ENCODE results near the gene SETD6.
"Not testable (repeated sequence)": the region's sequence is repeated elsewhere in the genome, so short reads cannot be mapped to it uniquely, and the experiment has no call there.

Gene SETD6

DNA sequence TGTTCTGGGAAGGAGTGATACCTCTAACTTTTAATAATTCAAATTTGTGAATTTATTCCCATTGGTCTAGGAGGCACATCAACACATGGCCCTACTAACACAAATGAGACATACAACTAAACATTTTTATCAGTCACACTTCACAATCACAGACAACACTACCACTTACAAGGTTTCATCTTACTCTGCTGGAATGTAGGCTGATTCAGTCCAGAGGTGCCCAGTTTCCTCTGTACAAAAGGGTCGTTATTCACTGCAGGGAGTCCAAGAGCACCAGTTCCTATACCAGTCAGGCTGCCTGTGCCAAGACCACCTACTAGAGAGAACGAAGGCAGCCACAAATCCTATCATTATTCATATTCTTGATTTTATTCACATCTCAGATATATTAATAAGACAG lies 41.4 kb downstream of the SETD6 start:
- no peak for TF ChIP-seq CTCF (IDR thresholded peaks at IDR 0.05; ENCODE audit: control insufficient read depth, insufficient read depth, low read depth, low read length, missing control alignments)
- DNase-seq (ENCODE audit: low read depth) = no peak
- H3K4me3 ChIP-seq (ENCODE audit: control insufficient read depth, low read depth, low read length) = no peak overlapping the region

GRCh38 chr16:58563235-58563634 lies 47.9 kb downstream of the SETD6 start:
- no peak overlapping the region for H3K4me3 ChIP-seq (ENCODE audit: control insufficient read depth, low read depth, low read length)
- DNase-seq (ENCODE audit: low read depth) = peak; percentile 11
- TF ChIP-seq CTCF (IDR thresholded peaks at IDR 0.05; ENCODE audit: control insufficient read depth, insufficient read depth, low read depth, low read length, missing control alignments) = no peak

GRCh38 chr16:58563775-58564174 lies 48.5 kb downstream of the SETD6 start:
- TF ChIP-seq CTCF (IDR thresholded peaks at IDR 0.05; ENCODE audit: control insufficient read depth, insufficient read depth, low read depth, low read length, missing control alignments) = no peak
- no peak overlapping the region for H3K4me3 ChIP-seq (ENCODE audit: control insufficient read depth, low read depth, low read length)
- DNase-seq (ENCODE audit: low read depth) = no peak

DNA sequence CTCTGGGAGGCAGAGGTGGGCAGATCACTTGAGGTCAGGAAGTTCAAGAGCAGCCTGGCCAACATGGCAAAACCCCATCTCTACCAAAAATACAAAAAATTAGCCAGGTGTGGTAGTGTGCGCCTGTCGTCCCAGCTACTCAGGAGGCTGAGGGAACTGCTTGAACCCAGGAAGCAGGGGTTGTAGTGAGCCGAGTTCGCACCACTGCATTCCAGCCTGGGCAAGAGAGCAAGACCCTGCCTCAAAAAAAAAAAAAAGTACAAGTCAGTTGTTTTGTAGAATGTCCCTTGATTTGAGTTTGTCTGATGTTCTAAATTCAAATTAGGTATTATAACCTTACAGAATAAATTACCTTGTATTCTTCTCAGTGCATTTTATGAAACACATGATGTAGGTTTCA lies 50.4 kb downstream of the SETD6 start:
- not testable (repeated sequence) for H3K4me3 ChIP-seq (ENCODE audit: control insufficient read depth, low read depth, low read length); DNase-seq (ENCODE audit: low read depth)
